ENCODE data around the gene FCN3. TPM values are rescaled to one million over a fixed set of nuclear protein-coding genes. Genes with fewer than 3 reads are reported as not detected.

FCN3 gene
- total and polyA plus RNA-seq, 9 donors = 0.35 to 7.6 (median 2.4) TPM

- 84 to 92% (median 87%) methylated on average over 16 to 17 of the region's 17 CpGs for WGBS, 3 donors
- Histone ChIP-seq H3K9me3 (no peaks in the 10 kb centered on the region), H3K4me1 (ENCODE audit: insufficient read depth) (no peaks in the 10 kb centered on the region), H3K4me3 (no peak overlapping the region), H3K36me3 (no peaks in the 10 kb centered on the region), H3K27ac (no peak overlapping the region), H3K27me3 (no peaks in the 10 kb centered on the region)
- DNase-seq = no peak
- intact Hi-C loops (cut with DNase I) = no loop called here
- TF ChIP-seq CTCF (IDR thresholded peaks at IDR 0.05) = no peak
- no peak for TF ChIP-seq POLR2A (IDR thresholded peaks at IDR 0.05)
- TF ChIP-seq EP300 (IDR thresholded peaks at IDR 0.05) = no peak
These were observed 38.9 kb downstream of the FCN3 start for GRCh38 chr1:27335506-27336422.

GRCh38 chr1:27333717-27334279 is 40.8 kb downstream of the FCN3 start:
- TF ChIP-seq EP300 (IDR thresholded peaks at IDR 0.05) (no peak), CTCF (IDR thresholded peaks at IDR 0.05) (no peak), POLR2A (IDR thresholded peaks at IDR 0.05) (no peak)
- Histone ChIP-seq H3K27me3 (no peaks in the 10 kb centered on the region), H3K27ac (no peak overlapping the region), H3K9me3 (no peaks in the 10 kb centered on the region), H3K36me3 (no peaks in the 10 kb centered on the region), H3K4me1 (ENCODE audit: insufficient read depth) (no peaks in the 10 kb centered on the region), H3K4me3 (no peak overlapping the region)
- 85 to 93% (median 89%) methylated on average over 15 to 17 of the region's 17 CpGs for WGBS, 3 donors
- DNase-seq = no peak
- intact Hi-C loops (cut with DNase I) = no loop called here

- Histone ChIP-seq H3K27ac (no peak overlapping the region), H3K36me3 (no peaks in the 10 kb centered on the region), H3K9me3 (no peaks in the 10 kb centered on the region), H3K4me1 (ENCODE audit: insufficient read depth) (peaks cover 3% of the 10 kb centered on the region), H3K27me3 (no peaks in the 10 kb centered on the region), H3K4me3 (no peak overlapping the region)
- intact Hi-C loops (cut with DNase I) = no loop called here
- peak in 2 of 5 donors; percentile 57 to 58 for DNase-seq
- TF ChIP-seq CTCF (IDR thresholded peaks at IDR 0.05) = peak; percentile 45 to 49 (median 48)
- no peak for TF ChIP-seq EP300 (IDR thresholded peaks at IDR 0.05)
- no peak for TF ChIP-seq POLR2A (IDR thresholded peaks at IDR 0.05)
- 45 to 62% (median 52%) methylated on average over 10 to 11 of the region's 11 CpGs for WGBS, 3 donors
These were observed 41.9 kb downstream of the FCN3 start for GRCh38 chr1:27332536-27333281.

GRCh38 chr1:27331922-27332321 is 42.7 kb downstream of the FCN3 start:
- H3K36me3 ChIP-seq = no peaks in the 10 kb centered on the region
- peak in 1 of 5 donors; percentile 25 for DNase-seq
- TF ChIP-seq CTCF (IDR thresholded peaks at IDR 0.05) = no peak
- TF ChIP-seq POLR2A (IDR thresholded peaks at IDR 0.05) = no peak
- no peak for TF ChIP-seq EP300 (IDR thresholded peaks at IDR 0.05)
- no peaks in the 10 kb centered on the region for H3K9me3 ChIP-seq
- intact Hi-C loops (cut with DNase I) = no loop called here
- H3K27me3 ChIP-seq = no peaks in the 10 kb centered on the region
- no peak overlapping the region for H3K27ac ChIP-seq
- no peak overlapping the region for H3K4me3 ChIP-seq
- WGBS, 3 donors = 77 to 84% (median 78%) methylated on average over 5 of the region's 5 CpGs
- H3K4me1 ChIP-seq (ENCODE audit: insufficient read depth) = peaks cover 3% of the 10 kb centered on the region

Measured in ovary (tissue), 9 donors.